ENCODE measurements around the gene ADAR. TPM values are rescaled to one million over a fixed set of nuclear protein-coding genes. Genes with fewer than 3 reads are reported as not detected.

ADAR gene
- total RNA-seq, 1 experiment from 2014 or later = 82.6 TPM

Other genes starting within 250 kb of the ADAR start
- 22.4 and 32.6 TPM in 2 replicates for gene IL6R, start 202.8 kb downstream of the ADAR start, total RNA-seq (2014; rRNA removed; shearing (Covaris generic))
- not detected in 2 replicates for gene TDRD10, start 106.0 kb downstream of the ADAR start, total RNA-seq (2014; rRNA removed; shearing (Covaris generic))
- gene SHE, start 105.8 kb downstream of the ADAR start, total RNA-seq (2014; rRNA removed; shearing (Covaris generic)) = not detected in 2 replicates
- gene UBE2Q1, start 49.5 kb downstream of the ADAR start, total RNA-seq (2014; rRNA removed; shearing (Covaris generic)) = 37.9 and 55.8 TPM in 2 replicates
- not detected in 2 replicates for gene CHRNB2, start 40.4 kb downstream of the ADAR start, total RNA-seq (2014; rRNA removed; shearing (Covaris generic))